ENCODE data around the gene FAM221B.

The FAM221B gene

DNA sequence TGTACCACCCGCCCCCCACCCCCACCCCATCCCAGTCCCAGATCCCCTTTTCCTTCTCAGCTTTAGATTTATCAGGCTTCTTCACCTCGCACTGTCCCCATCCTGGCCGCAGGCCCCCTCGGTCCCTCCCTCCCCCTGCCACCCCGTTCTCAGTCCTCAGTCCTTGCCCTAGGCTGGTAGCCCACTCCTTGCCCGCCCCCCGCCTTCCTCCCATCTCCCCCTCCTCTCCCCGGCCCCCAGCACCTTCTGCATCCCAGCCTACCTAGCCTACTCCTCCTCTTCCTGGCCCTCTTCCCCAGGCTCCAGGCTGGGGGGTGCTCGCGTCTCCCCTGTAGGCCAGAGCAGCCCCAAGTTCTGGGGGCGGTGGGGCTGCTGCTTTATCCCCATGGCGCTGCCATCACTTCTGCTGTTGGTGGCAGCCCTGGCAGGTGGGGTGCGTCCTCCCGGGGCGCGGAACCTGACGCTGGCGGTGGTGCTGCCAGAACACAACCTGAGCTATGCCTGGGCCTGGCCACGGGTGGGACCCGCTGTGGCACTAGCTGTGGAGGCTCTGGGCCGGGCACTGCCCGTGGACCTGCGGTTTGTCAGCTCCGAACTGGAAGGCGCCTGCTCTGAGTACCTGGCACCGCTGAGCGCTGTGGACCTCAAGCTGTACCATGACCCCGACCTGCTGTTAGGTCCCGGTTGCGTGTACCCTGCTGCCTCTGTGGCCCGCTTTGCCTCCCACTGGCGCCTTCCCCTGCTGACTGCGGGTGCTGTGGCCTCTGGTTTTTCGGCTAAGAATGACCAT lies 36.3 kb downstream of the FAM221B start:
- FAIRE-seq (no peak), DNase-seq (ENCODE audit: low spot score) (no peak)

DNA sequence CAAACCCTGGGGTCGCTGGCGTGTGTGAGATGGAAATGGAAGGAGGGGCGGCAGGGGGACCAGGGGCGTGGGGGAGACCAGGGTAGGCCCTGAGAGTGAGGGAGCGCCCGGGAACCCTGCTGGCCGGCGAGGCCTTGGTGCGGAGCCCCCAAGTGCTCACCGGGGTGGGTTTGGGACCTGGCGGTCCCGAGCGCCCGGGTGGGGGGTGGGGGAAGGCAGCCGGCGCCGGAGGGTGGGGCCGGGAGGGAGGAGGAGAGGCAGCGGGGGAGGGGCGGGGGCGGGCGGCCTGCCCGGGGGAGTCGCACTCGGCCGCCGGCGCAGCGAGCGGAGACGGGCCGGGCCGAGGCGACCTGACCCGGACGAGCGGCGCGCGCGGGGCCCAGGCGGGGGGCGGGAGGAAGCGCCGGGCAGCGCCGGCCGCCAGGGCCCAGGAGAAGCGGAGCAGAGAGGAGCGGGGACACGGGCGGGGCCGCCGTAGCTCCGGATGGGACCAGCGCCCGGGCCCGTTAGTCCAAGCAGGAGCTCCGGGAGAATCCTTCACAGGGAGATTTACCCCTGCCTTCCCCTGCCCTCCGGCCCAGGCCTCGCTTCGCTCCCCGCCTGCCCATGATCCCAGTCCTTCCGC lies 37.1 kb downstream of the FAM221B start, which contains the start of gene NPR2:
Gene NPR2, plus strand, starts transcription at position 295 of the 625 bp plus-strand sequence. CDS start 818 bp downstream, outside the sequence.
- FAIRE-seq (no peak), DNase-seq (ENCODE audit: low spot score) (no peak)

DNA sequence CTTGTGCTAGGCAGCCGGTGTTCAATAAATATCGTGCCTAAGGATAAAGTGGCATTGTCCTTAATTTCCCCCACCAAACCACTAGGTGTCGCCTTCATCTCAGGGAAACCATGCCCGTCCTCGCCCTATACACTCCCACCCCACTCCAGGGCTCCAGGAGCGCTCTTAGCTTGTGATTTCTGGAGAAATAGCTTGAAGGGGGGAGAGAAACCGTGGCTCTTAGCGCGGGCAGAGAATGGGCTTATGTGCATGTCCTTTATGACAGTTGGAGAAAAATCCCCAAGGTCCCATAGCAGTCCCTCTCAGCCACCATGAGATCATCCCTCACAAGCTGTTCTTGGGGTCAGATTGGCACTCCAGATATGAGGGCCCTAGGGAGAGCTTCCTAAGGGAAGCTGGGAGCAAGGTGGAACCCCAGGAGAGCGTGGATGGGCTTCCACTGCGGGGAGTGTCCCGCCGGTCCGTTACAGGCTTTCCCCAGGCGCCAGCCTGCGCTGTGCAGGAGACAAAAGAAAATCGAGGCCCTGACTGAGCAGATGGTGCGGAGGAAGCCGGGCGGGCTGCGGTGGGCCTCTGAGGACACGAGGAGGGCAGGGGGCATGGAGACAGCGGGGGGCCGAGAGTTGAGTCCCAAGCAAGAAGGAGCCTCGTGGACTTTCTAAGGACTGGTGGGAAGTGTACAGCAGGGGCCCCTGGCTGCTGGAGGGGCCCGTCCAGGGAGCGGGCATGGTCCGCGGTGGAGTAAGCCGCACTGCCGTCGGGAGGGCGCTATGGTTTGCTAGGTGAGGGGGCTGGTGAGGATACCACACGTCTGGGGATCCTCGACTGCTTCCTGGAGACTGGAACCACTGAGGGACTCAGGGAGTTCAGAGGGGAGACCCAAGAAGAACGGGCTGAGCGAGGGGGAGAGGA lies 37.9 kb downstream of the FAM221B start:
- no peak for FAIRE-seq
- DNase-seq (ENCODE audit: low spot score) = peak; percentile 46

DNA sequence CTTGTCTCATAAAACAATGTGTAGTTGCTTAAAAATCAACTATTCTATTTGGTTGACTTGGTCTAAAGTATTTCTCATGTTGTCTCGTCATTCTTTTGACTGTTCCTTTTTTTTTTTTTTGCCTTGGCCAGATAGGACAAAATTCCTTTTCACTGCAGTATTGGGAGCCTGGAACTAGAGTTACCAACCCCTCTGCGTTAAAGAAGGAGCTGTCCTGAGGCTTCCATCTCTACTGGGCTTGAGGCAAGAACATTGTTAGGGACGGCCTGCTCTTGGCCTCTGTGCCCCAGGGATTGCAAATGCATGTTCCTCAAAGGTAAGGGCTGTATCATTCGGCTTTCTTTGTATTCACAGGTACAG lies 38.5 kb downstream of the FAM221B start:
- DNase-seq (ENCODE audit: low spot score) (no peak), FAIRE-seq (no peak)

DNA sequence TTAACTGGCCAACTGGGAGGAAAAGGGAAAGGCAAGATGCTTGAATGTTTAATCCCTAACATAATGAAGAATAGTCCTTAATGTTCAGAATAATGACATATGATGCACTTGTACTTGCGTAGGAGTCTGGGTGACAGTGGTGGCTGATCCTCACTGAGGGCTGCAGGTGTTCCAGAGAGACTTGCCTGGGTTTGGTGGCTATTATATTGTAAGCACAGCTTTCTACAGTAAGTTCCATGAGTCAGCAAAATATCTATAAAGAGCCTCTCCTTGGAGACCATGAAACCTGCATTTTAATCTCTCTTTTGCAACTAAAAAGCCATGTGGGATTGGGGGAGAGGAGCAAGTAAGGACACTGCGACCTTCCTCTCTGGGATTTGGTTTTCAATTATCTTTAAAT lies 39.0 kb downstream of the FAM221B start:
- DNase-seq (ENCODE audit: low spot score) (no peak), FAIRE-seq (no peak)

DNA sequence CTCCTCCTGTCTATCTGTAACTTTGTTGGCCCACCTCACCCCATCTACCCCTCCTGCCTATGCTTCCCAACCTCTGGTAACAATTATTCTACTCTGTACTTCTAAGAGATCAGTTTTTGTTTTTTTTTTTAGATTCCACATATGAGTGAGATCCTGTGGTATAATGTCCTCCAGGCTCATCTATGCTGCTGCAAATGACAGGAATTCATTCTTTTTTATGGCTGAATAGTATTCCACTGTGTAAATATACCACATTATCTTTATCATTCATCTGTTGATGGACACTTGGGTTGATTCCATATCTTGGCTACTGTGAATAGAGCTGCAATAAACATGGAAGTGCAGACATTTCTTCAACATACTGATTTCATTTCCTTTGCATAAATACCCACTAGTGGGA lies 45.1 kb downstream of the FAM221B start:
- no peak for FAIRE-seq
- DNase-seq (ENCODE audit: low spot score) = no peak

DNA sequence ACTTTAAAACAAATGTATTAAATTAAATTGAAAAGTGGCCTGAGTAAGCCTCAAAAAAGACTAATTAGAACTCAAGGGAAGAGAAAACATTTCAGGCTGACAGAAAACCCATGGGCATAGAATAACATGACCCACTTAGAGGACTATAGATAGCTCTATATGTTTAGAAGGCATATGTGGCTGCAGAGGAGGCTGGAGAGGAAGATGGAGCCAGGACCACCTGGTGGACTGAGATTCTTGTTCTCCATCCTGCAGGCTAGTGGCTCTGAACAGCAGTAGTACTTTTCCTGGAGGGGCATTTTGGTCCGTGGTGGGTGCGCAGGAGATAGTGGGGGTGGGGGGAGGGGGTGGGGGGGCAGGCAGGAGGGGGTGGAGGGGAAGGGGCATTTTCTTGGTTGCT lies 47.5 kb downstream of the FAM221B start:
- FAIRE-seq = no peak
- no peak for DNase-seq (ENCODE audit: low spot score)

DNA sequence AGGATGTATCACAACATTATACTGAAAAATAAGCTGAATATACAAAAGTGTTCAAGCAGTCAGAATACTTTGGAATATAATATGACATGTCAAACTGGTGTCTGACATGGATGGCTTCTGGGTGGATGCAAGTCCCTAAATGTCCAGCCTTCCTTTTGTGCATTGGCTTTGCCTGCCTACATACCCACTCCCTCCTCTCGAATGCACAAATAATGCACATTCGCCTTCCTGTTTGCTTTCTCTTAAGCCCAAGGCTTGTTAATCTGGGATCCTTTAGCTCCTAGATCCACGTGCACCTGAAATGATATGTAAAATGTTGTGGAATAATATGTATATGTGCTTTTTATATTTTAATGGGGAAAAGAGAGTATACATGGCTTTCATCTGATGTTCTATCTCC lies 50.0 kb downstream of the FAM221B start:
- DNase-seq (ENCODE audit: low spot score) (no peak), FAIRE-seq (no peak)

DNA sequence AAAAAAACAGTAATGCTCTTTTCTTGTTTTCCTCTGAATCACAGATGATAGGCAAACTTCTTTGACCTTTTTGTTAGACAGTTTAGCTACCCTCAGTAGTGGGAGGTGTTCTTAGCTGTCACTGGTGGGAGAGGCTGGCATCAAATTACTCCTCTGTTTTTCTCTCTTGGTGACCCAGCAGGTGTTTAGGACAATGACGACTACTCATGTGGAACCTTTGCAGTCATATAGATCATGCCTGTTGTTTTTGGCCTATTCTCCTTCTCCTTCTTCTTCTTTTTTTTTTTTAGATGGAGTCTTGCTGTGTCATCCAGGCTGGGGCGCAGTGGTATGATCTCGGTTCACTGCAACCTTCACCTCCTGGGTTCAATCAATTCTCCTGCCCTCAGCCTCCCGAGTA lies 52.5 kb downstream of the FAM221B start:
- DNase-seq (ENCODE audit: low spot score) (no peak), FAIRE-seq (no peak)

DNA sequence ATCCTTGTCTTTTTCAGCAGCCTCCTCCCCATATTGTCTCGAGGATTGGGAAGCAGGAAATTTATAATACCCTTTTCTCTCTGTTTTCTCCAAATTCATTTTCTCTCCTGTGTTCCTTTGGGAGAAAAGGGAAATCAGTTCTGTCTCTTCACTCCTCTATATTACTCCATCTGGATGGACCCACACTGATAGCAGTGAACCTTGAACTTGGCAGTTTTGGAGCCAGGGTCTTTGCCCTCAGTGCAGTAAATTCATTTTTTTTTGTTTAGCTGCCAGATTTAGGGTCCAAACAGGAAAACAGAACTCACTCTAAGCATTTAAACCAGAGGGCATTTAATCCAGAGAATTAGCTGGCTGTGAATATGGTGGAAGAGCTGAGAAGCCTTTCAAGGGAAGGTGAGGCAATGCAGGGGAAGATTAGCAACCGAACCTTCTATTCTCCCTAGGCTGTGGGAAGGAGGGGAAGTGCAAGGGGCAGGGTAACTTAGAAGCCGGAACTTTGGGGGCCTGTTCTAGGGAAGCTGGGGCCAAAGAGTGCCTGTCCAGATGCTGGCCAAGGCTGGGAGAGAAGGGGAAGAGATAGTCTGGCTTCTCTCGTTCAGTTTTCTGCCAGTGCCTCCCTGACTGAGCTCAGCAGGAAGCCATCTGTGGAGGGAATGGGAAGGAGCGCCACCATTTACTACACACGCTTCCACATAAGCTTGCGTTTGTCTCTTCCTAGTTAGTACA lies 53.5 kb downstream of the FAM221B start:
- DNase-seq (ENCODE audit: low spot score) (no peak), FAIRE-seq (no peak)

DNA sequence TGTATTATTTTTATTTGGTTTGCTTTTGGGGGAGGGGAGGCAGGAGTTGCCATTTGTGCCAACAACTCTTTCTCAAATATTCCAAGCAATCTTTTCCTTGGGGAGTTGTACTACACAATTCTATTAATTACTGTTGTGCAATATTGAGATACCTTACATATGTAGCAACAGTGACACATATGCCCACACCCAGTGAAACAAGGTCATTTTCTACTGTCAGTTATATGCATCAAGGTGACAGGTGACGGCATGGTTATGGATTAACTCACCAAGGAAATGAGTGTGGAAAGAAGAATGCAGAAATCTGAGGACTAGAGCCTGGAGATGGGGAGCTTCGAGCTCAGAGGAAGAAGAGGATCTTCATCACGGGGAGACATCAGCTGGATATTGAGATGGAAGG lies 56.6 kb downstream of the FAM221B start:
- FAIRE-seq (no peak), DNase-seq (ENCODE audit: low spot score) (peak; percentile 17)

DNA sequence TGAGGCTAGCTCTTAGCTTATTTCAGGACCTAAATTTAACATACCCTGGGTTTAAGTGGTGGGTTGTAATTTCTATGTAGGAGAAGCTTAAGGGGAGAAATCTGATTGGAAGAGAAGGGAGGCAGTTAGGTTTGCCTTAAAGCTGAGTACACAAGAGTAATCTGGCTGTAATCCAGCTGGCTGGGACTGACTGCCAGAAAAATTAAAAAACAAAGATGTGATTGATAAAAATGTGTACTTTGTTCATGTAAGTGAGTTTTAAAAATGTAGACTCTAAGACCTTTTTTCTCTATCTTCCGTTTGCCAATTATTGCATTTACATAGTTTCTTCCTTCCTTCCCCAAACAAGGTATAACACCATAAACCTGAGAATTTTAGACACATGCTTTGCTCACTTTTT lies 57.0 kb downstream of the FAM221B start:
- FAIRE-seq (no peak), DNase-seq (ENCODE audit: low spot score) (no peak)

DNA sequence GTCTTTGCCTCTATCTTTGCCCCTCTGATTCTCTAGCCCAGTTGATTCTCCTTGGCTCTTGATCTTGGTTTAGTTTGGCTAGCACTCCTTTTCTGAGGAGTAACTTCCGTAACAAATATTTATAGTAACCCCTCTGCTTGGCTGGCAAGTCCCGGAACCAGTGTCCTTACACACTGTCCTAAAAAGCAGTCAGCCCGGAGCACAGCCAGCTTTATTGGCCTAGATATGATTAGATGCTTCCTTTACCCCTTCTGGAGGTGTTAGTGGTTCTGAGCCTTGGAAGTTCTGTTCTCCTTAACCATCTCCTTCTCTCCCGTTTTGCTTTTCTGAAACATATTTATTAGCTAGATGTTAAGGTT lies 57.5 kb downstream of the FAM221B start:
- no peak for FAIRE-seq
- no peak for DNase-seq (ENCODE audit: low spot score)

DNA sequence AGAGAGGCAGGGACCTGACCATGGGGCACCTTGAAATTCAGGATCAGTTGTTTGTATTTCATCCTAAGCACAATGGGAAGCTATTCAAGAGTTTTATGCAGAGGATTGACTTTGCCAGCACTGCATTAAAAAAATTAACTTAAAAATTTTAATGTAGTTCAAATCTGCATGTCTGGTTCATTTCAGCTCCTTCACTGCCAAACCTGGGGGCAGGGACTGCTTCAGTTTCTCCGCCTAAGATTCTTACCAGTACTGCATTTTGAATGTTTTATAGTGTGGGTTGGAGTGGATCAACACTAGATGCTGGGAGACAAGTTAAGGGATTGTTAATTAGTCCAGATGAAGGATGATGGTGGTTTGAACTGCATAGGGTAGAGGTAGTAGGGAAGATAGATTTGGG lies 58.8 kb downstream of the FAM221B start:
- no peak for FAIRE-seq
- DNase-seq (ENCODE audit: low spot score) = no peak

DNA sequence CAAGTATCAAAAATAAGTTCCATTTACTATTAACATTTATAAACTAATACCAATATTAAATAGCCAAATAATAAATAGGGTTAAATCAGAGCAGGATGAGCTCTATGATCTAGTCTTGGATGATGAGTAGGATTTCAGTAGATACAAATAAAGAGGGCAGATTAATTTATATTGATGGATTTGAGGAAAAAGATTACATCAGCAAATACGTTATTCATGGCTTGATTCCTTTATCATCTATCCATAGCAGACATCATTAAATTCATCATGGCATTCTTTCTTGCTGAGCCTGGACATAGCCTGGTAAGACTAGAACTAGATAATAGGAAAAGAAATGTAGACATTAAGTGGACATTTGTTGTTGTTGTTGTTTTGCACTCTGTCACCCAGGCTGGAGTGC lies 61.1 kb downstream of the FAM221B start:
- FAIRE-seq = no peak
- no peak for DNase-seq (ENCODE audit: low spot score)

DNA sequence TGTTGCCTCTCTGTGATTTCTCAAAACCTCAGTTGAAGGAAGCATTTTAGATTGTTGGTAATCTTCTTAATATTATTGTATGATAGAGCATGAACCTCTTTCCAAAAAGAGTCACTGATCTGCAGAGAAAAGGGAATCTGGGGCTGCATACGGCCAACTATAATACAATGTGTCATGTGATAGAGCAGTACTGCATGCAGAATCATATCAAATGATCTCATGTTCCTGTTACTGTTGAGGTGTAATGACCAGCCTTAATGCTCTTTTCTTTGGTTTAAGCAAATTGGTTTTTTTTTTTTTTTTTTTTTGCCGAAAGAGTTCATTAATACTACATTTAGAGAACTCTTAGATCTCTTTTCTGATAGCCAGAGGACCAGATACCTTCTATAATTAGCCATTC lies 61.5 kb downstream of the FAM221B start:
- FAIRE-seq (no peak), DNase-seq (ENCODE audit: low spot score) (no peak)

Measured in RCC 7860 (cell line).